Measurements from ENCODE around the gene CELF3.

DNA sequence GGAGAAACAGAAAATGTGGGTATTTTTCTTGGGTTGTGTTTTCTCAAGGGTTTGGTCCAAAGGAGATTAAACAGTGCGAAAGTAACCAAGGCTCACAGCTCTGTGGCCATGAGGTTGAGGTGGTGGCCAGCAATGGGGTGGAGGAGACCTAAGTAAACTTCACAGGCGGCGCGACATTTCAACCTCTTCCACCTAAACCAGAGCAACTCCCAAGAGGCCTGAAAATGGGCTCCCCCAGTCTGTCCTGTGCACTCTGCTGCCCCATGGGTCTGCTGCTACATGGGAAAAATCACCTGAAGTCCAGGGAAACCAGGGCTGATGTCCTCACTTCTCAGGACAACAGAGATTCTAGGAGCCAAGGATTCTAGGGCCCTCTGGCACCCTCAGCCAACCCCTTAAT is 12.4 kb downstream of the CELF3 start:
- TF ChIP-seq TAF1 (IDR thresholded peaks at IDR 0.05; ENCODE audit: borderline replicate concordance, insufficient read depth, low read length) (no peak), POLR2AphosphoS5 (IDR thresholded peaks at IDR 0.05; ENCODE audit: low read depth, low read length) (no peak)

All from PFSK-1 (cell line).